ENCODE data around the gene ARG2.

ARG2 gene

DNA sequence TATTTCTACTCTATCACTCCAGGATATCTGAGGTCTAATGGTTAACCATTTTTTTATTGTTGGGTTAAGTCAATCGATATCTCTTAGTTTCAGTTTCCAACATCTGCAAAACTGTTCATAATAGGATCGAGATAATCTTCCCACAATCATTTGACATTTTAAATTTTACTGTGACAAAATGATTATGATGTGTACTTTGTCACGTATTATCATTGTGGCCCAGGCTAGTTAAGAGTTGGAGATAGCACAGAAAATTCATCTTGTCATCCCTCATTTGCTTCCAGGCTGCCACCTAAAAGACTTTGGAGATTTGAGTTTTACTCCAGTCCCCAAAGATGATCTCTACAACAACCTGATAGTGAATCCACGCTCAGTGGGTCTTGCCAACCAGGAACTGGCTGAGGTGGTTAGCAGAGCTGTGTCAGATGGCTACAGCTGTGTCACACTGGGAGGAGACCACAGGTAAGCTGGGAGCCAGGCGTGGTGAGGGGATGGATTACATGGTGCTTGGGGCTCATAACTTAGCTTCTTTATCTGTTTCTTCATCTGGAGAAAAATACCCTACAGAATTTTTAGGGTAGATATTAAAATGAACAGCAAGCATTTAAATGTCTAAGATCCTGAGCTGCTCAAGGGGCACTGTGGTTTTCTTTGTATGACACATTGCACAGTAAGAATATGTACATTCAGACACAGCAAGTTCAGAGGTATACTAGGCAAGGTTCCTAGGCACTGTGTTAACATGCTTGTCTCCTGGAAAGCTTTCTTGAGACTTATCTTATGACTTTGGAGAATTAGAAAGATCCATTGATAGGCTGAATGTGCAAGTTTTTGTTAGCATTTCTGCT lies 22.4 kb downstream of the ARG2 start:
- DNase-seq = no peak

- DNase-seq = no peak
These were observed 24.0 kb downstream of the ARG2 start for GRCh38 chr14:67643713-67644112.

DNA sequence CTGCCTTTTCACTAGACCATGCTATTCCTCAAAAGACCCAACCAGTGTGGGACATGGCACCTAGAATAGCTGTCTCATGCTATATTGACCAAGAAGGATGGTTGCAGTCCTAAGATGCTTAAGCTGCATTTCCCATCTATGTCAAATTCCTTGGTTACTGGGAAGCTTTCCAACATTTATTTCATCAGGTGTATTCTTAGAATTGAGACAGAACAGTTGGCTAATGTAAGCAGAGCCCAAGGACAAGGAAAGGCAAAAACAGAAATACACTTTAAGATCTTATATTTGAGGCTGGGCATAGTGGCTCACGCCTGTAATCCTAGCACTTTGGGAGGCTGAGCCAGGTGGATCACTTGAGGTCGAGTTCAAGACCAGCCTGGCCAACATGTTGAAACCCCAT lies 24.7 kb downstream of the ARG2 start:
- no peak for DNase-seq

DNA sequence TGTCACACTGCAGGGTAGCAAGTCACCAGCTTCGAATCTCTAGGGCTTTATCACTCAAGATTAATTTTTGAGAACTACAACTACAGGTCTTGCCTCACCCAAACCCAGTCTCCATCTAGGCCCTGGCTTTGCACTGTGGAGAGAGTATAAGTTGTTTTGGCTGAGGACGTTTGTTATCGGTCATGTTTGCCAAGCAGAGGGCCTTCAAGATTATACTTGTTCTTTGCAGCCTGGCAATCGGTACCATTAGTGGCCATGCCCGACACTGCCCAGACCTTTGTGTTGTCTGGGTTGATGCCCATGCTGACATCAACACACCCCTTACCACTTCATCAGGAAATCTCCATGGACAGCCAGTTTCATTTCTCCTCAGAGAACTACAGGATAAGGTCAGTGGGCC lies 25.7 kb downstream of the ARG2 start:
- DNase-seq = no peak

GRCh38 chr14:67646131-67646530 lies 26.4 kb downstream of the ARG2 start:
- DNase-seq = no peak

GRCh38 chr14:67650151-67650550 lies 30.4 kb downstream of the ARG2 start:
- no peak for DNase-seq

DNA sequence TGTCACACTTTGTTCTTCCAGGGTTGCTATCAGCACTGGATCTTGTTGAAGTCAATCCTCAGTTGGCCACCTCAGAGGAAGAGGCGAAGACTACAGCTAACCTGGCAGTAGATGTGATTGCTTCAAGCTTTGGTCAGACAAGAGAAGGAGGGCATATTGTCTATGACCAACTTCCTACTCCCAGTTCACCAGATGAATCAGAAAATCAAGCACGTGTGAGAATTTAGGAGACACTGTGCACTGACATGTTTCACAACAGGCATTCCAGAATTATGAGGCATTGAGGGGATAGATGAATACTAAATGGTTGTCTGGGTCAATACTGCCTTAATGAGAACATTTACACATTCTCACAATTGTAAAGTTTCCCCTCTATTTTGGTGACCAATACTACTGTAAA lies 31.0 kb downstream of the ARG2 start:
- no peak for DNase-seq

DNA sequence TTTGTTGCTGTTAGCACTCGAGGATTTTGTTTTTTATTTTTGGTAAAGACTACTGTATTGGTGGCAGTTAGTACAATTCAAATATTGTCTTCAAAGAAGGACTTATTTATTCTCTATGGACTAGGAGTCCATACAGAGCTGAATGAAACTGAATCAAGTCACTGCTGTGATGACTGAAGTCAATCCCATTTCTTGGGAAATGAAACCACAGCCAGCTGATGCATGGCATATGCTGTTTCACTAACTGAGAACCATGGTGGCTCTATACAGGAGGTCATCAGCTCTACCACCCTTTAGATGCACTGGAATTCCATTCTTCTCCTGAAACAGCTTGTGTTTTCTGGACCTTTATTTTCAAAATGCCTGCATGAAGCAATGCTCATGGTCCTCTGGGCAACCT lies 32.5 kb downstream of the ARG2 start:
- DNase-seq = no peak

GRCh38 chr14:67653651-67654280 lies 34.0 kb downstream of the ARG2 start:
- DNase-seq = no peak

- DNase-seq = no peak
These were observed 43.9 kb downstream of the ARG2 start for GRCh38 chr14:67663633-67664032.

- DNase-seq = no peak
These were observed 46.1 kb downstream of the ARG2 start for GRCh38 chr14:67665868-67666267.

- DNase-seq = no peak
These were observed 47.2 kb downstream of the ARG2 start for GRCh38 chr14:67666750-67667449.

DNA sequence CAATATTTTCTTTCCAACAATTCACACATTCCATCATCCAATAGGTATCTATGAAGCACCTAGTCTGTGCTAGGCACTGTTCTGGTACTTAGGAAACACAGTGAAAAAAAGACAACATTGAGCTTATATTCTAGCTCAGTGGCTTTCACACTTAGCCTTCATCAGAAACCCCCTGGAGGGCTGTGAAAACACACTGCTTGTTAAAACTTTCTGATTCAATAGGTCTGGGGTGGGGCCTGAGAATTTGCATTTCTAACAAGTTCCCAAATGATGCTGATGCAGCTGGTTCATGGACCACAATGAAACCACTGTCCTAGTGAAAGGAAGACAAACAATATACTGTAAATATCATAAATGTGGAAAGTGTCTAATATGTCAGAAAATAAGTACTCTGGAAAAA lies 48.8 kb downstream of the ARG2 start:
- DNase-seq = no peak

- no peak for DNase-seq
These were observed 53.7 kb downstream of the ARG2 start for GRCh38 chr14:67673451-67673850.

- DNase-seq = no peak
These were observed 54.4 kb downstream of the ARG2 start for GRCh38 chr14:67674139-67674479.

- DNase-seq = no peak
These were observed 54.9 kb downstream of the ARG2 start, which contains the start of gene VTI1B for GRCh38 chr14:67674480-67675218. Gene VTI1B (minus strand): TSS chr14:67674632. CDS start chr14:67674489, 143 bp downstream.

- DNase-seq = no peak
These were observed 55.5 kb downstream of the ARG2 start for GRCh38 chr14:67675219-67675582.

- no peak for DNase-seq
These were observed 59.3 kb downstream of the ARG2 start for GRCh38 chr14:67679006-67679405.

- DNase-seq = no peak
These were observed 60.4 kb downstream of the ARG2 start for GRCh38 chr14:67680121-67680602.

DNA sequence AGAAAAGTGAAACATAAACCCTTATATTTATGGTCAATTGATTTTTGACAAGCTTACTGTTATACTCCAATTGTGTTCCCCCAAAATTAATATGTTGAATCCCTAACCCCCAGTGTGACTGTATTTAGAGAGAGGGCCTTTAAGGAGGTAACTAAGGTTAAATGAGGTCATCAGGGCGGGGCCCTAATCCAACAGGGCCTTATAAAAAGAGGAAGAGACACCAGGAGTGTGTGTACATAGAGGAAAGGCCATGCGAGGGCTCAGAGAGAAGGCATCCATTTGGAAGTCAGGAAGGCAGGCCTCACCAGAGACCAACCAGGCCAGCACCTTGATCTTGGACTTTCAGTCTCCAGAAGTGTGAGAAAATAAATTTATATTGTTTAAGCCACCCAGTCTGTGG lies 61.2 kb downstream of the ARG2 start:
- no peak for DNase-seq

- no peak for DNase-seq
These were observed 64.1 kb downstream of the ARG2 start for GRCh38 chr14:67683842-67684241.

GRCh38 chr14:67690011-67690410 lies 70.3 kb downstream of the ARG2 start:
- DNase-seq = no peak

DNA sequence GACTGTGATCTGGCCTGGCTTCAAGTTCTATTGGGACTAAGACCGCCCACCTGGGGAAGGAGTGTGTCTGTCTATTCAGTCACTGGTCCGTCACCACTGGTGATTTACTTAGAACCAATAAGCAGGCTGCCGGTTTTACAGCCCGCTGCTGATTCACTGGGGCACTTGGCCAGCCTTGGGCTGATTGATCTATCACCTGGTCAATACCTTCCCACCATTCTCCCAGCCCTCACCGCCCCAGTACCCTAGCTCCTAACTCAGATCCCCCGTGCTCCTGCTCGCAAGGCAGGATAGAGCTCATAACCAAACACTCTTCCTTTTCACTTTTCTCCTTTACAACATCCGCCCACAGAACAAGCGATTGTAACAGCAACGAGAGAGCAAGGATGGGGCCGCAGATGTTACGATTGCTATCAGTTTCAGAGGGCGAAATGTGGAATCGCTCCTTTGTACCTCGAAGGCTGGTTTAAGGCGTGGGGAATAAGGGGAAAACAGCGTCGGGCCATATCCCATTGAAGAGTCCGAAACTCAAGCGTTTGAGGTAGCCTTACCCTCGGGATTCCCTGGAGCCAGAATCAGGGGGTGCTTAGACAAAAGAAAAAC lies 75.2 kb downstream of the ARG2 start:
- DNase-seq = peak; percentile 87
